ENCODE data around the gene RNF208. TPM values are rescaled to one million over a fixed set of nuclear protein-coding genes. Genes with fewer than 3 reads are reported as not detected.
"Not testable (repeated sequence)": the region's sequence is repeated elsewhere in the genome, so short reads cannot be mapped to it uniquely, and the experiment has no call there.

Gene RNF208
- total RNA-seq, 1 donor from 2014 or later: 5.8 TPM

DNA sequence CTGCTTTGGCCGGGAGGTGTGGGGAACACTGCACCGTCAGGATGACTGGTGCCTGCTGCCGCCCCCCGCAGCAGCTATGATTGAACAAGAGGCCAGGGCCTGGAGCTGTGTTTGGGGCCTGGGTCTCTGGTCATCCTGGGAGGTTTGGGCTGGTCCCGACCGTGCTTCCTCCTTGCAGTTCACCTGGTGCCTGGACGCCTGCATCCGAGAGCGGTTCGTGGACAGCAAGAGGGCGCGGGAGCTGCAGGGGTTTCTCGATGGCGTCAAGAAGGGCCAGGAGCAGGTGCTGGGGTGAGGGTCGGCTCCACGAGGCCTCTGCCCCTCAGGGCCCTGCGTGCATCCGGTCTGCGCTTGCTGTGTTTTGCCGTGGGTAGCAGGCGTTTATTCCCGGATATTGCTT lies 42.0 kb upstream of the RNF208 start:
- TF ChIP-seq, protein P1, sequence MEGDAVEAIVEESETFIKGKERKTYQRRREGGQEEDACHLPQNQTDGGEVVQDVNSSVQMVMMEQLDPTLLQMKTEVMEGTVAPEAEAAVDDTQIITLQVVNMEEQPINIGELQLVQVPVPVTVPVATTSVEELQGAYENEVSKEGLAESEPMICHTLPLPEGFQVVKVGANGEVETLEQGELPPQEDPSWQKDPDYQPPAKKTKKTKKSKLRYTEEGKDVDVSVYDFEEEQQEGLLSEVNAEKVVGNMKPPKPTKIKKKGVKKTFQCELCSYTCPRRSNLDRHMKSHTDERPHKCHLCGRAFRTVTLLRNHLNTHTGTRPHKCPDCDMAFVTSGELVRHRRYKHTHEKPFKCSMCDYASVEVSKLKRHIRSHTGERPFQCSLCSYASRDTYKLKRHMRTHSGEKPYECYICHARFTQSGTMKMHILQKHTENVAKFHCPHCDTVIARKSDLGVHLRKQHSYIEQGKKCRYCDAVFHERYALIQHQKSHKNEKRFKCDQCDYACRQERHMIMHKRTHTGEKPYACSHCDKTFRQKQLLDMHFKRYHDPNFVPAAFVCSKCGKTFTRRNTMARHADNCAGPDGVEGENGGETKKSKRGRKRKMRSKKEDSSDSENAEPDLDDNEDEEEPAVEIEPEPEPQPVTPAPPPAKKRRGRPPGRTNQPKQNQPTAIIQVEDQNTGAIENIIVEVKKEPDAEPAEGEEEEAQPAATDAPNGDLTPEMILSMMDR (IDR thresholded peaks at IDR 0.05): no peak
- intact Hi-C loops (cut with DNase I): no loop called here
- H3K36me3 ChIP-seq: peaks cover 55% of the 10 kb centered on the region
- H3K9me3 ChIP-seq: no peaks in the 10 kb centered on the region
- no peaks in the 10 kb centered on the region for H3K27me3 ChIP-seq (ENCODE audit: low read depth)
- ATAC-seq: no peak
- H3K4me1 ChIP-seq: peaks cover 17% of the 10 kb centered on the region
- DNase-seq: no peak
- no peak overlapping the region for H3K4me3 ChIP-seq
- H3K27ac ChIP-seq: no peak overlapping the region

DNA sequence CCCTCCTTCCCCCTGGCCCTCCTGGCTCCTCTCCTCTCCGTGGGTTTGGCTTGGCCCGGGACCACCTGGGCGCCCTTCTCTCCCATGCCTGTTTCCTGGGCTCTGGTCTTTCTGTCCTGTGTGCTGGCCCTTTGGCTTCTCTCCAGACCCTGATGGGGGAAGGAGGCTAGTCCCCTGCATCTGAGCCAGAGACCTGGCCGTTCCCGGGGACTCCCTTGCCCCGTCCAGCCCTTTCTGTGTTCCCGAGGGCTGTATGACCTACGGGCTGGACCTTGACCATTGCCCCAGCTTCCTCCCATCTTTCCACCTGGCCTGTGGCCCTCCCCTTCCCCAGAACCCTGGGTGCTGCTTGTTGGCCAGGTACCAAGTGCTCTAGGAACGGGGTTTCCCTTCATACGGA lies 41.5 kb upstream of the RNF208 start:
- TF ChIP-seq, protein P1 (IDR thresholded peaks at IDR 0.05): no peak
- H3K9me3 ChIP-seq: no peaks in the 10 kb centered on the region
- no peak for DNase-seq
- no peaks in the 10 kb centered on the region for H3K27me3 ChIP-seq (ENCODE audit: low read depth)
- H3K27ac ChIP-seq: no peak overlapping the region
- intact Hi-C loops (cut with DNase I): no loop called here
- H3K4me3 ChIP-seq: no peak overlapping the region
- no peak for ATAC-seq
- H3K4me1 ChIP-seq: peaks cover 11% of the 10 kb centered on the region
- H3K36me3 ChIP-seq: peaks cover 60% of the 10 kb centered on the region

DNA sequence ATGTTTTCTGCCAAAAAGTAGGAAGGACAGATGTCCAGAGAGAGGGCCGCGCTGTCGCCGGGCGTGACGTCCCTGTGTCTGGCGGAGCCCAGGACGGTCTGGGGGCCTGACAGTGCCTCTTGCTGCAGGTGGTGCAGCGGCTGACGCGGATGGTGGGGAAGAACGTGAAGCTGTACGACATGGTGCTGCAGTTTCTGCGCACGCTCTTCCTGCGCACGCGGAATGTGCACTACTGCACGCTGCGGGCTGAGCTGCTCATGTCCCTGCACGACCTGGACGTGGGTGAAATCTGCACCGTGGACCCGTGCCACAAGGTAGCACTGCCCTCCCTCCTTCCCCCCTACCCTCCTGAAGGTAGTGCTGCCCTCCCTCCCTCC lies 40.9 kb upstream of the RNF208 start:
- Histone ChIP-seq H3K9me3 (no peaks in the 10 kb centered on the region), H3K36me3 (peaks cover 65% of the 10 kb centered on the region), H3K4me3 (no peak overlapping the region), H3K4me1 (peaks cover 5% of the 10 kb centered on the region), H3K27me3 (ENCODE audit: low read depth) (no peaks in the 10 kb centered on the region), H3K27ac (no peak overlapping the region)
- DNase-seq (peak; percentile 45), ATAC-seq (no peak)
- intact Hi-C loops (cut with DNase I): no loop called here
- TF ChIP-seq, protein P1 (IDR thresholded peaks at IDR 0.05): no peak

DNA sequence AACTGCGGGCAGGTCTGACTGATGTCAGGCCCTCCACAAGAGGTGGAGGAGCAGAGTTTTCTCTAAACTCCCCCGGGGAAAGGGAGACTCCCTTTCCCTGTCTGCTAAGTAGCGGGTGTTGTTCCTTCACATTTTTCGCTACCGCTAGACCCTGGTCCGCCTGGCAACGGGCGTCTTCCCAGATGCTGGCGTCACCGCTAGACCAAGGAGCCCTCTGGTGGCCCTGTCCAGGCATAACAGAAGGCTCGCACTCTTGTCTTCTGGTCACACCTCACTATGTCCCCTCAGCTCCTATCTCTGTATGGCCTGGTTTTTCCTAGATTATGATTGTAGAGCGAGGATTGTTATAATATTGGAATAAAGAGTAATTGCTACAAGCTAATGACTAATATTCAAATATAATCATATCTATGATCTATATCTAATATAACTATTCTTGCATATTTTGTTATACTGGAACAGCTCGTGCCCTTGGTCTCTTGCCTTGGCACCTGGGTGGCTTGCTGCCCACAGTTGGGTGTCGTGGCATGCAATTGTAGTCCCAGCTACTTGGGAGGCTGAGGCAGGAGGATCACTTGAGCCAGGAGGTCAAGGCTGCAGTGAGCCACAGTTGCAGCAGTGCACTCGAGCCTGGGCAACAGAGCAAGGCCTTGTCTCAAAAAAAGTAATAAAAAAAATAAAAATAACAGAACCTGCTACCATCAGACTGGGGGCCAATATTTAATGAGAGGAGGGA lies 40.3 kb upstream of the RNF208 start:
- H3K4me1 ChIP-seq; intact Hi-C loops (cut with DNase I); ATAC-seq; H3K27me3 ChIP-seq (ENCODE audit: low read depth); H3K4me3 ChIP-seq; DNase-seq; H3K27ac ChIP-seq; H3K9me3 ChIP-seq: not testable (repeated sequence)
- TF ChIP-seq, protein P1 (IDR thresholded peaks at IDR 0.05): peak; percentile 57
- H3K36me3 ChIP-seq: peaks cover 61% of the 10 kb centered on the region

DNA sequence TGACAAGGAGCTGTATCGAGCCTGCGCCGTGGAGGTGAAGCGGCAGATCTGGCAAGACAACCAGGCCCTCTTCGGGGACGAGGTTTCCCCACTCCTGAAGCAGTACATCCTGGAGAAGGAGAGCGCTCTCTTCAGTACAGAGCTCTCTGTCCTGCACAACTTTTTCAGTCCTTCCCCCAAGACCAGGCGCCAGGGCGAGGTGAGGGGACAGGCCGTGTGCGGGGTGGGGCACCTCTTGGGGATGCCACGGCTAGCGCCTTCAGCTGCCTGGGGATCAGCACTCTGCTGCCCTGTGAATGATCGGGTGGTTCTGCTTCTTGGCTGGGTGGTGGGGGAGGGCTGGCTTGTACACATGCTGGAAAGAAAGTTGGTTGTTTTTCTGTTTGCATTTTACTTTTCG lies 34.8 kb upstream of the RNF208 start:
- ATAC-seq (no peak), DNase-seq (no peak)
- Histone ChIP-seq H3K36me3 (peaks cover 30% of the 10 kb centered on the region), H3K27me3 (ENCODE audit: low read depth) (no peaks in the 10 kb centered on the region), H3K4me1 (peaks cover 23% of the 10 kb centered on the region), H3K9me3 (no peaks in the 10 kb centered on the region), H3K27ac (no peak overlapping the region), H3K4me3 (peak overlapping the region; percentile 100)
- intact Hi-C loops (cut with DNase I): no loop called here
- TF ChIP-seq, protein P1 (IDR thresholded peaks at IDR 0.05): no peak

All from lower lobe of right lung (tissue), 2 donors.